ENCODE data around the gene DGKH.

DNA sequence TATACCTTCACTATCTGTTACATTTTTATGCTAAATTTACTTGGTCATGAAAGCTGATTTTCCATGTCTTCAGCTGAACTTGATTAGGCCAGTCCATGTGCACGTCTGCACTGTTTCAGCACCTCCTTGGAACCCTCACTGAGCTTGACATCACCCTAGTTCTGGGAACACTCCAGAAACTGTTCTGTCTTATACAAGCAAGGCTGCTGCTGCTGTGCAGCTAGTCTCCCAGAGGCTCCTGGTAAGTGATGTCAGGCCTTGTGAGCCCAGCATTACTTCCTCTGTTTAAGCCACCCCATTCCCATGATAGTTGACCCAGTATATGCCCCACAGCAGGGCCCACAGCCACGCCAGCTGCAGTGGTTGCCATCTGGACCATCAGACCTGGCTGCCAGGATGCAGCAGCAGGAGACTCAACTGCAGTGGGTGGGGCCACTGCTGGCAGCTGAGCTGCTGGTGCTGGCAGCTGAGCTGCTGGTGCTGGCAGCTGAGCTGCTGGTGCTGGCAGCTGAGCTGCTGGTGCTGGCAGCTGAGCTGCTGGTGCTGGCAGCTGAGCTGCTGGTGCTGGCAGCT, 133.0 kb downstream of the DGKH start:
- TF ChIP-seq, protein P1, sequence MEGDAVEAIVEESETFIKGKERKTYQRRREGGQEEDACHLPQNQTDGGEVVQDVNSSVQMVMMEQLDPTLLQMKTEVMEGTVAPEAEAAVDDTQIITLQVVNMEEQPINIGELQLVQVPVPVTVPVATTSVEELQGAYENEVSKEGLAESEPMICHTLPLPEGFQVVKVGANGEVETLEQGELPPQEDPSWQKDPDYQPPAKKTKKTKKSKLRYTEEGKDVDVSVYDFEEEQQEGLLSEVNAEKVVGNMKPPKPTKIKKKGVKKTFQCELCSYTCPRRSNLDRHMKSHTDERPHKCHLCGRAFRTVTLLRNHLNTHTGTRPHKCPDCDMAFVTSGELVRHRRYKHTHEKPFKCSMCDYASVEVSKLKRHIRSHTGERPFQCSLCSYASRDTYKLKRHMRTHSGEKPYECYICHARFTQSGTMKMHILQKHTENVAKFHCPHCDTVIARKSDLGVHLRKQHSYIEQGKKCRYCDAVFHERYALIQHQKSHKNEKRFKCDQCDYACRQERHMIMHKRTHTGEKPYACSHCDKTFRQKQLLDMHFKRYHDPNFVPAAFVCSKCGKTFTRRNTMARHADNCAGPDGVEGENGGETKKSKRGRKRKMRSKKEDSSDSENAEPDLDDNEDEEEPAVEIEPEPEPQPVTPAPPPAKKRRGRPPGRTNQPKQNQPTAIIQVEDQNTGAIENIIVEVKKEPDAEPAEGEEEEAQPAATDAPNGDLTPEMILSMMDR (IDR thresholded peaks at IDR 0.05), result no peak
- TF ChIP-seq POLR2AphosphoS5 (IDR thresholded peaks at IDR 0.05) (no peak), POLR2A (IDR thresholded peaks at IDR 0.05) (no peak)

Measured in breast epithelium (tissue), 3 donors.